Caco-2 (cell line): ENCODE measurements around the gene PLEKHA5. TPM values are rescaled to one million over a fixed set of nuclear protein-coding genes. Genes with fewer than 3 reads are reported as not detected.

ENCODE experiments used
- BruUV-seq: library from RNA; stranded (reverse); fragments of 400-500 nt; replicated peaks from 2 replicates; lab custom pipeline; 2021; lab: Mats Ljungman, UMichigan
- CTCF ChIA-PET: fragments of 300-600 bp; sonication (Branson Sonifier 250); formaldehyde crosslinking; loops from one replicate; lab custom pipeline; 2022; ENCODE audit warnings: antibody characterized with exemption; lab: Charles Lee
- POLR2A ChIA-PET: fragments of 300-600 bp; sonication (Branson Sonifier 250); formaldehyde crosslinking; loops from one replicate; lab custom pipeline; 2022; ENCODE audit warnings: antibody characterized with exemption; lab: Charles Lee
- DNase-seq, 2 experiments: peaks; one replicate each; pipeline versions ENCODE4 v3.0.0 to v3.0.0-alpha.2; 2020 to 2022
- H3K27me3 ChIP-seq: replicated peaks from 2 replicates; pipeline ENCODE4 v1.6.0; 2011; ENCODE audit warnings: low read length; ENCODE audit not compliant: control insufficient read depth, insufficient read depth
- H3K36me3 ChIP-seq: 2 replicates; pipeline ENCODE4 v1.5.1; 2011; ENCODE audit warnings: low read length; ENCODE audit not compliant: control insufficient read depth, insufficient read depth
- H3K4me1 ChIP-seq: fragments of 250-450 bp; sonication (Bioruptor Pico); 2 replicates; pipeline ENCODE4 v1.5.1; 2020; ENCODE audit warnings: mild to moderate bottlenecking
- H3K4me3 ChIP-seq: 2 replicates; pipeline ENCODE4 v1.5.1; 2011; ENCODE audit warnings: low read depth, mild to moderate bottlenecking, control low read depth, low read length
- H3K9me3 ChIP-seq: fragments of 250-450 bp; sonication (Bioruptor Pico); 2 replicates; pipeline ENCODE4 v1.5.1; 2020; ENCODE audit warnings: mild to moderate bottlenecking, moderate library complexity
- H3K27ac Mint-ChIP-seq: one replicate; pipeline ENCODE4 v1.8.0; 2022; ENCODE audit warnings: mixed read lengths; ENCODE audit not compliant: unreplicated experiment
- H3K27me3 Mint-ChIP-seq: one replicate; pipeline ENCODE4 v1.8.0; 2022; ENCODE audit warnings: mixed read lengths; ENCODE audit not compliant: insufficient read depth, unreplicated experiment
- H3K36me3 Mint-ChIP-seq: one replicate; pipeline ENCODE4 v1.8.0; 2022; ENCODE audit warnings: mild to moderate bottlenecking, mixed read lengths; ENCODE audit not compliant: insufficient read depth, unreplicated experiment
- H3K4me1 Mint-ChIP-seq: one replicate; pipeline ENCODE4 v1.8.0; 2022; ENCODE audit warnings: low read depth, mixed read lengths; ENCODE audit not compliant: unreplicated experiment
- H3K4me3 Mint-ChIP-seq: one replicate; pipeline ENCODE4 v1.8.0; 2022; ENCODE audit warnings: mild to moderate bottlenecking, moderate library complexity, mixed read lengths; ENCODE audit not compliant: unreplicated experiment
- H3K9me3 Mint-ChIP-seq: one replicate; pipeline ENCODE4 v1.8.0; 2022; ENCODE audit warnings: mixed read lengths; ENCODE audit not compliant: unreplicated experiment
- CTCF ChIP-seq, 2 experiments: fragments of 200-600 bp in 1 of 2; IDR thresholded peaks; 1 replicate in 1 of 2; 2 replicates in 1 of 2; pipeline versions ENCODE4 v1.5.1 to v1.8.0; 2011 to 2022; ENCODE audit warnings: antibody characterized with exemption in 1 of 2, control low read depth in 1 of 2, inconsistent platforms in 1 of 2, low read depth in 1 of 2, low read length in 1 of 2, mild to moderate bottlenecking in 1 of 2, moderate library complexity in 1 of 2; ENCODE audit not compliant: insufficient read depth in 1 of 2, severe bottlenecking in 1 of 2, unreplicated experiment in 1 of 2
- intact Hi-C: fragments of 100-400 bp; cut with micrococcal nuclease; formaldehyde crosslinking; loops from one replicate; pipeline ENCODE4 v1.10.0; 2022; ENCODE audit not compliant: unreplicated experiment
- total RNA-seq: library from RNA; stranded (reverse); gene quantifications from 2 replicates; pipeline ENCODE4 v1.2.3, GENCODE V29; 2022

Gene PLEKHA5
- total RNA-seq, 1 experiment from 2014 or later, result 69.1 TPM

GRCh38 chr12:19242581-19242980 is 113.0 kb downstream of the PLEKHA5 start:
- H3K4me3 ChIP-seq, result no peak overlapping the region
- POLR2A ChIA-PET, result no interaction called here
- H3K9me3 ChIP-seq, result no peaks in the 10 kb centered on the region
- no TSS peak for BruUV-seq
- no peaks in the 10 kb centered on the region for H3K27me3 ChIP-seq
- CTCF ChIA-PET, result no interaction called here
- H3K4me1 ChIP-seq, result no peaks in the 10 kb centered on the region
- no peaks in the 10 kb centered on the region for H3K27me3 Mint-ChIP-seq
- H3K36me3 ChIP-seq, result no peaks in the 10 kb centered on the region
- intact Hi-C loops, result no loop called here
- no peak overlapping the region for H3K27ac Mint-ChIP-seq
- no peak for DNase-seq
- H3K4me3 Mint-ChIP-seq, result no peak overlapping the region
- TF ChIP-seq CTCF (IDR thresholded peaks at IDR 0.05; ENCODE audit: insufficient read depth in 1 of 2, low read depth in 1 of 2, low read length in 1 of 2, severe bottlenecking in 1 of 2, unreplicated experiment in 1 of 2), result no peak
- no peaks in the 10 kb centered on the region for H3K4me1 Mint-ChIP-seq
- no peaks in the 10 kb centered on the region for H3K36me3 Mint-ChIP-seq
- no peaks in the 10 kb centered on the region for H3K9me3 Mint-ChIP-seq

- no peaks in the 10 kb centered on the region for H3K36me3 Mint-ChIP-seq
- no peak overlapping the region for H3K27ac Mint-ChIP-seq
- ChIA-PET CTCF (no interaction called here), POLR2A (no interaction called here)
- Histone ChIP-seq H3K4me3 (no peak overlapping the region), H3K9me3 (no peaks in the 10 kb centered on the region), H3K27me3 (no peaks in the 10 kb centered on the region), H3K36me3 (no peaks in the 10 kb centered on the region), H3K4me1 (no peaks in the 10 kb centered on the region)
- BruUV-seq, result no TSS peak
- TF ChIP-seq CTCF (IDR thresholded peaks at IDR 0.05; ENCODE audit: insufficient read depth in 1 of 2, low read depth in 1 of 2, low read length in 1 of 2, severe bottlenecking in 1 of 2, unreplicated experiment in 1 of 2), result no peak
- H3K4me1 Mint-ChIP-seq, result no peaks in the 10 kb centered on the region
- no peaks in the 10 kb centered on the region for H3K27me3 Mint-ChIP-seq
- no peak for DNase-seq
- no peak overlapping the region for H3K4me3 Mint-ChIP-seq
- intact Hi-C loops, result no loop called here
- H3K9me3 Mint-ChIP-seq, result no peaks in the 10 kb centered on the region
Measured at GRCh38 chr12:19243551-19243950, 114.0 kb downstream of the PLEKHA5 start.

GRCh38 chr12:19244312-19244711 is 114.8 kb downstream of the PLEKHA5 start:
- Histone ChIP-seq H3K4me1 (no peaks in the 10 kb centered on the region), H3K36me3 (no peaks in the 10 kb centered on the region), H3K27me3 (no peaks in the 10 kb centered on the region), H3K9me3 (no peaks in the 10 kb centered on the region), H3K4me3 (no peak overlapping the region)
- intact Hi-C loops, result no loop called here
- CTCF ChIA-PET, result no interaction called here
- Mint-ChIP-seq H3K27me3 (no peaks in the 10 kb centered on the region), H3K4me3 (no peak overlapping the region), H3K27ac (no peak overlapping the region), H3K36me3 (no peaks in the 10 kb centered on the region), H3K4me1 (no peaks in the 10 kb centered on the region), H3K9me3 (no peaks in the 10 kb centered on the region)
- no TSS peak for BruUV-seq
- no peak for DNase-seq
- POLR2A ChIA-PET, result no interaction called here
- TF ChIP-seq CTCF (IDR thresholded peaks at IDR 0.05; ENCODE audit: insufficient read depth in 1 of 2, low read depth in 1 of 2, low read length in 1 of 2, severe bottlenecking in 1 of 2, unreplicated experiment in 1 of 2), result no peak
